ENCODE results near the gene MAPKBP1.

MAPKBP1 gene

GRCh38 chr15:41850482-41851166 is 76.3 kb downstream of the MAPKBP1 start:
- no peak for DNase-seq (ENCODE audit: low spot score)

- DNase-seq (ENCODE audit: low spot score), result no peak
These were observed 76.9 kb downstream of the MAPKBP1 start for GRCh38 chr15:41851167-41851523.

GRCh38 chr15:41851755-41852370 is 77.6 kb downstream of the MAPKBP1 start:
- no peak for DNase-seq (ENCODE audit: low spot score)

- no peak for DNase-seq (ENCODE audit: low spot score)
These were observed 78.7 kb downstream of the MAPKBP1 start for GRCh38 chr15:41852736-41853590.

GRCh38 chr15:41853831-41854230 is 79.5 kb downstream of the MAPKBP1 start:
- DNase-seq (ENCODE audit: low spot score), result no peak

- no peak for DNase-seq (ENCODE audit: low spot score)
These were observed 80.2 kb downstream of the MAPKBP1 start for GRCh38 chr15:41854443-41854842.

GRCh38 chr15:41855261-41855961 is 81.1 kb downstream of the MAPKBP1 start:
- DNase-seq (ENCODE audit: low spot score), result no peak

GRCh38 chr15:41856262-41856661 is 82.0 kb downstream of the MAPKBP1 start:
- DNase-seq (ENCODE audit: low spot score), result no peak

- no peak for DNase-seq (ENCODE audit: low spot score)
These were observed 82.4 kb downstream of the MAPKBP1 start for GRCh38 chr15:41856716-41857115.

- no peak for DNase-seq (ENCODE audit: low spot score)
These were observed 83.0 kb downstream of the MAPKBP1 start for GRCh38 chr15:41857316-41857715.

GRCh38 chr15:41858756-41859155 is 84.5 kb downstream of the MAPKBP1 start:
- DNase-seq (ENCODE audit: low spot score), result no peak

- no peak for DNase-seq (ENCODE audit: low spot score)
These were observed 86.0 kb downstream of the MAPKBP1 start for GRCh38 chr15:41860049-41860828.

- no peak for DNase-seq (ENCODE audit: low spot score)
These were observed 87.6 kb downstream of the MAPKBP1 start for GRCh38 chr15:41861736-41862356.

- DNase-seq (ENCODE audit: low spot score), result no peak
These were observed 88.3 kb downstream of the MAPKBP1 start for GRCh38 chr15:41862515-41863116.

GRCh38 chr15:41865490-41866055 is 91.3 kb downstream of the MAPKBP1 start:
- DNase-seq (ENCODE audit: low spot score), result no peak

GRCh38 chr15:41866263-41866703 is 92.0 kb downstream of the MAPKBP1 start:
- no peak for DNase-seq (ENCODE audit: low spot score)

- no peak for DNase-seq (ENCODE audit: low spot score)
These were observed 92.7 kb downstream of the MAPKBP1 start for GRCh38 chr15:41866872-41867579.

- no peak for DNase-seq (ENCODE audit: low spot score)
These were observed 94.0 kb downstream of the MAPKBP1 start for GRCh38 chr15:41868321-41868720.
